ENCODE results near the gene SH2D6. TPM values are rescaled to one million over a fixed set of nuclear protein-coding genes. Genes with fewer than 3 reads are reported as not detected.

The SH2D6 gene
- polyA plus RNA-seq, 1 donor from 2014 or later = not detected

DNA sequence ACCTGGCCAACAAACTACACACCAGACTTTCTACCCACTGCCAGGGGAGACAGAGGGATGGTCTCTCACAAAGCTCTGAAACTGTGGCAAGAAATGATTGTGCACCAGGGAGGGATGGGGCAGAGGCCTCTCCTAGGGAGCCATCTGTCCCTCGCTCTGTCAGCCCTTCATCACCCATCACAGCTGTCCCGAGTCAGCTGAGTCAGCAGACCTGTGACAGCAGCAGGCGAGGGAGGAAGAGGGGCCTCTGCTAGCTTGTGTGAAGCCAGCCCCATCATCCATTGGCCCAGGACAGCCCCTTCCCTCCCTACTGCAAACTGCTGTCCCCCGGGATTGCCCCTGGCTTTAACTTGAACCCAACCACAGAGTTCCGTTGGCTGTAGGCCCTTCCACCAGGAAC is 5.0 kb downstream of the SH2D6 start:
- Histone ChIP-seq H3K4me3 (ENCODE audit: low read length) (no peak overlapping the region), H2AFZ (ENCODE audit: low read depth, low read length) (no peak overlapping the region), H3K9ac (ENCODE audit: low read length) (no peak overlapping the region), H3K4me2 (ENCODE audit: low read length) (no peak overlapping the region), H4K20me1 (ENCODE audit: insufficient read depth) (no peaks in the 10 kb centered on the region), H3K79me2 (replicated peaks; ENCODE audit: insufficient read depth, low read length) (no peaks in the 10 kb centered on the region), H3K9me2 (ENCODE audit: insufficient read depth, low read length) (no peaks in the 10 kb centered on the region), H3K27me3 (ENCODE audit: insufficient read depth, low read depth, low read length) (no peaks in the 10 kb centered on the region), H3F3A (ENCODE audit: insufficient read depth, low read length, poor library complexity, severe bottlenecking) (no peaks in the 10 kb centered on the region), H3K36me3 (ENCODE audit: insufficient read depth, low read length) (no peaks in the 10 kb centered on the region), H3K27ac (ENCODE audit: low read length) (no peak overlapping the region), H3K9me3 (ENCODE audit: low read length) (no peaks in the 10 kb centered on the region)
- TF ChIP-seq POLR2AphosphoS5 (IDR thresholded peaks at IDR 0.05) (no peak), SMC3 (conservative IDR thresholded peaks at IDR 0.05; ENCODE audit: poor library complexity) (no peak), TAF1 (IDR thresholded peaks at IDR 0.05; ENCODE audit: low read depth) (no peak), MXI1 (conservative IDR thresholded peaks at IDR 0.05; ENCODE audit: poor library complexity, severe bottlenecking) (no peak), EZH2 (IDR thresholded peaks at IDR 0.05; ENCODE audit: borderline replicate concordance, insufficient read depth, low read length, poor library complexity, severe bottlenecking) (no peak), RAD21 (conservative IDR thresholded peaks at IDR 0.05) (no peak), EP300 (conservative IDR thresholded peaks at IDR 0.05; ENCODE audit: poor library complexity, severe bottlenecking) (no peak)
- TF ChIP-seq, protein P1, sequence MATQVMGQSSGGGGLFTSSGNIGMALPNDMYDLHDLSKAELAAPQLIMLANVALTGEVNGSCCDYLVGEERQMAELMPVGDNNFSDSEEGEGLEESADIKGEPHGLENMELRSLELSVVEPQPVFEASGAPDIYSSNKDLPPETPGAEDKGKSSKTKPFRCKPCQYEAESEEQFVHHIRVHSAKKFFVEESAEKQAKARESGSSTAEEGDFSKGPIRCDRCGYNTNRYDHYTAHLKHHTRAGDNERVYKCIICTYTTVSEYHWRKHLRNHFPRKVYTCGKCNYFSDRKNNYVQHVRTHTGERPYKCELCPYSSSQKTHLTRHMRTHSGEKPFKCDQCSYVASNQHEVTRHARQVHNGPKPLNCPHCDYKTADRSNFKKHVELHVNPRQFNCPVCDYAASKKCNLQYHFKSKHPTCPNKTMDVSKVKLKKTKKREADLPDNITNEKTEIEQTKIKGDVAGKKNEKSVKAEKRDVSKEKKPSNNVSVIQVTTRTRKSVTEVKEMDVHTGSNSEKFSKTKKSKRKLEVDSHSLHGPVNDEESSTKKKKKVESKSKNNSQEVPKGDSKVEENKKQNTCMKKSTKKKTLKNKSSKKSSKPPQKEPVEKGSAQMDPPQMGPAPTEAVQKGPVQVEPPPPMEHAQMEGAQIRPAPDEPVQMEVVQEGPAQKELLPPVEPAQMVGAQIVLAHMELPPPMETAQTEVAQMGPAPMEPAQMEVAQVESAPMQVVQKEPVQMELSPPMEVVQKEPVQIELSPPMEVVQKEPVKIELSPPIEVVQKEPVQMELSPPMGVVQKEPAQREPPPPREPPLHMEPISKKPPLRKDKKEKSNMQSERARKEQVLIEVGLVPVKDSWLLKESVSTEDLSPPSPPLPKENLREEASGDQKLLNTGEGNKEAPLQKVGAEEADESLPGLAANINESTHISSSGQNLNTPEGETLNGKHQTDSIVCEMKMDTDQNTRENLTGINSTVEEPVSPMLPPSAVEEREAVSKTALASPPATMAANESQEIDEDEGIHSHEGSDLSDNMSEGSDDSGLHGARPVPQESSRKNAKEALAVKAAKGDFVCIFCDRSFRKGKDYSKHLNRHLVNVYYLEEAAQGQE (IDR thresholded peaks at IDR 0.05; ENCODE audit: borderline replicate concordance) = no peak
- TF ChIP-seq, protein P2, sequence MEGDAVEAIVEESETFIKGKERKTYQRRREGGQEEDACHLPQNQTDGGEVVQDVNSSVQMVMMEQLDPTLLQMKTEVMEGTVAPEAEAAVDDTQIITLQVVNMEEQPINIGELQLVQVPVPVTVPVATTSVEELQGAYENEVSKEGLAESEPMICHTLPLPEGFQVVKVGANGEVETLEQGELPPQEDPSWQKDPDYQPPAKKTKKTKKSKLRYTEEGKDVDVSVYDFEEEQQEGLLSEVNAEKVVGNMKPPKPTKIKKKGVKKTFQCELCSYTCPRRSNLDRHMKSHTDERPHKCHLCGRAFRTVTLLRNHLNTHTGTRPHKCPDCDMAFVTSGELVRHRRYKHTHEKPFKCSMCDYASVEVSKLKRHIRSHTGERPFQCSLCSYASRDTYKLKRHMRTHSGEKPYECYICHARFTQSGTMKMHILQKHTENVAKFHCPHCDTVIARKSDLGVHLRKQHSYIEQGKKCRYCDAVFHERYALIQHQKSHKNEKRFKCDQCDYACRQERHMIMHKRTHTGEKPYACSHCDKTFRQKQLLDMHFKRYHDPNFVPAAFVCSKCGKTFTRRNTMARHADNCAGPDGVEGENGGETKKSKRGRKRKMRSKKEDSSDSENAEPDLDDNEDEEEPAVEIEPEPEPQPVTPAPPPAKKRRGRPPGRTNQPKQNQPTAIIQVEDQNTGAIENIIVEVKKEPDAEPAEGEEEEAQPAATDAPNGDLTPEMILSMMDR (IDR thresholded peaks at IDR 0.05; ENCODE audit: poor library complexity, severe bottlenecking) = no peak

GRCh38 chr2:85425588-85425987 is 7.1 kb downstream of the SH2D6 start:
- Histone ChIP-seq H3K27me3 (ENCODE audit: insufficient read depth, low read depth, low read length) (no peaks in the 10 kb centered on the region), H3F3A (ENCODE audit: insufficient read depth, low read length, poor library complexity, severe bottlenecking) (no peaks in the 10 kb centered on the region), H3K36me3 (ENCODE audit: insufficient read depth, low read length) (no peaks in the 10 kb centered on the region), H3K9me2 (ENCODE audit: insufficient read depth, low read length) (no peaks in the 10 kb centered on the region), H3K9me3 (ENCODE audit: low read length) (no peaks in the 10 kb centered on the region), H3K79me2 (replicated peaks; ENCODE audit: insufficient read depth, low read length) (no peaks in the 10 kb centered on the region), H3K27ac (ENCODE audit: low read length) (no peak overlapping the region), H2AFZ (ENCODE audit: low read depth, low read length) (no peak overlapping the region), H3K4me2 (ENCODE audit: low read length) (no peak overlapping the region), H4K20me1 (ENCODE audit: insufficient read depth) (no peaks in the 10 kb centered on the region), H3K4me3 (ENCODE audit: low read length) (no peak overlapping the region), H3K9ac (ENCODE audit: low read length) (no peak overlapping the region)
- TF ChIP-seq EP300 (conservative IDR thresholded peaks at IDR 0.05; ENCODE audit: poor library complexity, severe bottlenecking) (no peak), TAF1 (IDR thresholded peaks at IDR 0.05; ENCODE audit: low read depth) (no peak), SMC3 (conservative IDR thresholded peaks at IDR 0.05; ENCODE audit: poor library complexity) (no peak), EZH2 (IDR thresholded peaks at IDR 0.05; ENCODE audit: borderline replicate concordance, insufficient read depth, low read length, poor library complexity, severe bottlenecking) (no peak), RAD21 (conservative IDR thresholded peaks at IDR 0.05) (no peak)
- TF ChIP-seq, protein P2 (IDR thresholded peaks at IDR 0.05; ENCODE audit: poor library complexity, severe bottlenecking) = no peak
